Ovary (tissue), 3 donors: ENCODE data around the gene HIVEP3.

ENCODE experiments used
- CTCF ChIP-seq, 3 donors: fragments of 450-650 bp in 2 of 3; fragments of 200-600 bp in 1 of 3; IDR thresholded peaks; one replicate each; pipeline versions ENCODE4 v1.5.1 to v1.8.0; 2016 to 2022; ENCODE audit warnings: antibody characterized with exemption in 3 of 3, mild to moderate bottlenecking in 1 of 3
- EP300 ChIP-seq: sonication (generic); formaldehyde crosslinking; IDR thresholded peaks from one replicate; pipeline ENCODE4 v1.6.1; 2017; ENCODE audit warnings: antibody characterized with exemption
- POLR2A ChIP-seq: fragments of 450-650 bp; IDR thresholded peaks from one replicate; pipeline ENCODE4 v1.6.1; 2017; ENCODE audit warnings: antibody characterized with exemption, mild to moderate bottlenecking, moderate library complexity
- donor health status: DM: no; HTN: no; CAD: no.

DNA sequence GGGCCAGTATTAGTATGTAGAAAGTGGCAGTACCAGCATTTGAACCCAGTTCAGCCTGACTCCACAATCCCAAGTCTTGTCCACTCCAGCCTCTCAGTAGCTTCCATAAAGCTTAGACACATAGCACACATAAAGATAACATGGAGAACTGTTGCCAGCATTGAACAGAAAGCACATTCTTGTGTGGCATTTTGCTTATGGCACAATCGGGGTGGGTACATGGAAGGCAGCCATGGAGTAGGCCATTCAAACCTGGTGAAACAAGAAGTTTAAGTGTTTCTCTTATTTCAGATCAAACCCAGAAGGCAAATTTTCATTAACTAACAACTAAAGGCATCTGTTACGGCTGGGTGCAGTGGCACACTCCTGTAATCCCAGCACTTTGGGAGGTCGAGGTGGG lies 102.7 kb downstream of the HIVEP3 start:
- no peak for TF ChIP-seq CTCF (IDR thresholded peaks at IDR 0.05)
- TF ChIP-seq EP300 = no peak
- TF ChIP-seq POLR2A = no peak
